GM11168 (cell line): ENCODE measurements around the gene ADAMTS17.

Experiments
- in situ Hi-C: fragments of 300-500 bp; cut with MboI; formaldehyde crosslinking; loops from one replicate; pipeline ENCODE4 v1.12.0; 2022; ENCODE audit warnings: low sequenced_read_pairs; ENCODE audit not compliant: unreplicated experiment

ADAMTS17 gene

GRCh38 chr15:100043068-100043641 is 298.6 kb downstream of the ADAMTS17 start:
- in situ Hi-C loops, result no loop called here

- in situ Hi-C loops, result no loop called here
These were observed 299.2 kb downstream of the ADAMTS17 start for GRCh38 chr15:100042558-100042957.

GRCh38 chr15:100041127-100041828 is 300.5 kb downstream of the ADAMTS17 start:
- in situ Hi-C loops, result no loop called here

GRCh38 chr15:100039994-100040393 is 301.8 kb downstream of the ADAMTS17 start:
- in situ Hi-C loops, result no loop called here

- in situ Hi-C loops, result no loop called here
These were observed 303.0 kb downstream of the ADAMTS17 start for GRCh38 chr15:100038736-100039135.

- in situ Hi-C loops, result no loop called here
These were observed 303.9 kb downstream of the ADAMTS17 start for GRCh38 chr15:100037901-100038300.

GRCh38 chr15:100036015-100036414 is 305.8 kb downstream of the ADAMTS17 start:
- in situ Hi-C loops, result no loop called here

- in situ Hi-C loops, result no loop called here
These were observed 307.6 kb downstream of the ADAMTS17 start for GRCh38 chr15:100034191-100034590.

- in situ Hi-C loops, result no loop called here
These were observed 308.5 kb downstream of the ADAMTS17 start for GRCh38 chr15:100033140-100033857.

GRCh38 chr15:100032358-100033085 is 309.3 kb downstream of the ADAMTS17 start:
- in situ Hi-C loops, result no loop called here

GRCh38 chr15:100031665-100032357 is 310.0 kb downstream of the ADAMTS17 start:
- in situ Hi-C loops, result no loop called here

- in situ Hi-C loops, result no loop called here
These were observed 311.1 kb downstream of the ADAMTS17 start for GRCh38 chr15:100030586-100031229.

- in situ Hi-C loops, result no loop called here
These were observed 311.8 kb downstream of the ADAMTS17 start for GRCh38 chr15:100029868-100030479.

GRCh38 chr15:100029045-100029444 is 312.7 kb downstream of the ADAMTS17 start:
- in situ Hi-C loops, result no loop called here

GRCh38 chr15:100026041-100026440 is 315.7 kb downstream of the ADAMTS17 start:
- in situ Hi-C loops, result no loop called here

GRCh38 chr15:100022806-100023205 is 319.0 kb downstream of the ADAMTS17 start:
- in situ Hi-C loops, result no loop called here

- in situ Hi-C loops, result no loop called here
These were observed 319.4 kb downstream of the ADAMTS17 start for GRCh38 chr15:100022391-100022790.

- in situ Hi-C loops, result no loop called here
These were observed 320.1 kb downstream of the ADAMTS17 start for GRCh38 chr15:100021653-100022052.

- in situ Hi-C loops, result no loop called here
These were observed 321.2 kb downstream of the ADAMTS17 start for GRCh38 chr15:100020614-100021013.
